ENCODE results near the gene RNF220.

- TF ChIP-seq FOXP4 (CRISPR knock-in tag; IDR thresholded peaks at IDR 0.05) (no peak), CTCF (IDR thresholded peaks at IDR 0.05) (no peak), JUN (CRISPR knock-in tag; IDR thresholded peaks at IDR 0.05) (no peak), MAX (CRISPR knock-in tag; IDR thresholded peaks at IDR 0.05) (no peak), CREM (CRISPR knock-in tag; IDR thresholded peaks at IDR 0.05) (no peak), SP1 (CRISPR knock-in tag; conservative IDR thresholded peaks at IDR 0.05) (no peak), NR2C2 (CRISPR knock-in tag; IDR thresholded peaks at IDR 0.05) (no peak), USF2 (CRISPR knock-in tag; IDR thresholded peaks at IDR 0.05) (no peak), ESRRA (CRISPR knock-in tag; IDR thresholded peaks at IDR 0.05; ENCODE audit: borderline replicate concordance) (no peak), GABPB1 (CRISPR knock-in tag; IDR thresholded peaks at IDR 0.05) (no peak)
- TF ChIP-seq, protein P1, sequence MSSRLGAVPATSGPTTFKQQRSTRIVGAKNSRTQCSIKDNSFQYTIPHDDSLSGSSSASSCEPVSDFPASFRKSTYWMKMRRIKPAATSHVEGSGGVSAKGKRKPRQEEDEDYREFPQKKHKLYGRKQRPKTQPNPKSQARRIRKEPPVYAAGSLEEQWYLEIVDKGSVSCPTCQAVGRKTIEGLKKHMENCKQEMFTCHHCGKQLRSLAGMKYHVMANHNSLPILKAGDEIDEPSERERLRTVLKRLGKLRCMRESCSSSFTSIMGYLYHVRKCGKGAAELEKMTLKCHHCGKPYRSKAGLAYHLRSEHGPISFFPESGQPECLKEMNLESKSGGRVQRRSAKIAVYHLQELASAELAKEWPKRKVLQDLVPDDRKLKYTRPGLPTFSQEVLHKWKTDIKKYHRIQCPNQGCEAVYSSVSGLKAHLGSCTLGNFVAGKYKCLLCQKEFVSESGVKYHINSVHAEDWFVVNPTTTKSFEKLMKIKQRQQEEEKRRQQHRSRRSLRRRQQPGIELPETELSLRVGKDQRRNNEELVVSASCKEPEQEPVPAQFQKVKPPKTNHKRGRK (CRISPR knock-in tag; IDR thresholded peaks at IDR 0.05; ENCODE audit: borderline replicate concordance) = no peak
- TF ChIP-seq, protein P2, sequence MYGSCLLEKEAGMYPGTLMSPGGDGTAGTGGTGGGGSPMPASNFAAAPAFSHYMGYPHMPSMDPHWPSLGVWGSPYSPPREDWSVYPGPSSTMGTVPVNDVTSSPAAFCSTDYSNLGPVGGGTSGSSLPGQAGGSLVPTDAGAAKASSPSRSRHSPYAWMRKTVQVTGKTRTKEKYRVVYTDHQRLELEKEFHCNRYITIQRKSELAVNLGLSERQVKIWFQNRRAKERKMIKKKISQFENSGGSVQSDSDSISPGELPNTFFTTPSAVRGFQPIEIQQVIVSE (CRISPR knock-in tag; IDR thresholded peaks at IDR 0.05; ENCODE audit: borderline replicate concordance) = no peak
Observed at GRCh38 chr1:44521378-44522080, 116.5 kb downstream of the RNF220 start.

Measured in WTC11 (cell line).